GM18520 (cell line): Measurements from ENCODE around the gene GRHL1.

Experiments used
- ATAC-seq: cut with Tn5 transposase; IDR thresholded peaks from one replicate; pipeline ENCODE4 v1.9.1; 2021; ENCODE audit not compliant: unreplicated experiment

Gene GRHL1

DNA sequence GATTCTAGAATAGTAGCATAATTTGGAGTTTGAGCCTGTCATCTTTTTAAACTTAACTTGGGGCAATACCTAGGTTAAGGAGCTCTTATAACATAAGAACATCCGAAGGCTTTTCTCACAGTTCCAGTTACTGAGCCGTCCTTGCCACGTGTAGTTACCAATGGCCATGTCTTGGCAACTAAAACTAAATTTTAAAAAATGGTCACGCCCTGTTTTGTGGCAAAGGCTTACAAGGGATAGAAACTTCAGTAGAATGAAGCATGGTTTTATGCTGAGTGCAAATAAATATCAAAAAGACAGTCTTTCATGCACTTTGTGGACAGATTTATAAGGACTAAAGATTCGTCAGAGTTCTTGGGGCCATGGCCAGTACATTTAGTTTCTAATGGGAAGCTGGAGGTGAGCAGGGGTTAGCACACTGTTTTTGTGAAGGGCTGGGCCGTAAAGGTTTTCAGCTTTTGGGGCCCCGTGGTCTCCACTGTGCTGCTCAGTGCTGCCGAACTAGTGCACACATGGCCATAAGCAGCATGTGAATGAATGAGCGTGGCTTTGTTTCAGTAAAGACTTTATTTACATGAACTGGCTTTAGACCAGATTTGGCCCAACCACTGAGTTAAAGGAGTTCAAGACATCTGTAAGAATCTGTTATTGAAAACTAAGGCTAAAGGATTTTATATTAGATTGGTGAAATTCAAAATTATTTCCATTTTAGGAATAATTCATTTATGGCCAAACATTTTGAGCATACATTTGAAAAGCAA lies 41.1 kb downstream of the GRHL1 start:
- ATAC-seq: no peak

DNA sequence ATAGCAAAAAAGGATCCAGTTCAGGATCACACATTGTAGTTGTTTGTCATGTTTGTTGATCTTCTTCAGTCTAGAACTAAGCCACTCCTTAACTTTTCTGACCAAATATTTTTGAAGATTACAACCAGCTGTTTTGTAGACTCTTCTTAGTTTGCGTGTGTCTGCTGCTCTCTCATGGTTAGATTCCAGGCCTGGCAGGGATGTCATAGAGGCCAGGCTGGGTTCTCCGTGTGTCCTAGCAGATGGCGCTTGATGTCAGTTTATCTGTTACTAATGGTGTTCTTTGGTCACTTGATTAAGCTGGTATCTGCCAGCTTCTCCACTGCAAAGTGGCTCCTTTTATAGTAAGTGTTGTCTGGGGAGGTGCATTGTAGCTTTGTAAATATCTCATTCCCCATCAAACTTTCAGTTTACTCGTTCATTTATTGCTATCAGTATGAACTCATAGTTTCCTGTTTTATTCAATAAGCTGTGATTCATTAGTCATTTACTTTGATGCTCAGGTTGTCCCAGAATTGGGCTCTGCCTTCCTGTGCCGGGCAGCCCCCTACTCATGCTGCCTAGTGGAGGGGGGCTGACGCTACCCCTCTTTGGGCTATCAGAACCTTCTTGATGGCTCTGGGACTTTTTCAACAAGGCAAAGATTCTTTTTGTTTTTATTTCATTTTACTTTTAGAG lies 42.1 kb downstream of the GRHL1 start:
- no peak for ATAC-seq

DNA sequence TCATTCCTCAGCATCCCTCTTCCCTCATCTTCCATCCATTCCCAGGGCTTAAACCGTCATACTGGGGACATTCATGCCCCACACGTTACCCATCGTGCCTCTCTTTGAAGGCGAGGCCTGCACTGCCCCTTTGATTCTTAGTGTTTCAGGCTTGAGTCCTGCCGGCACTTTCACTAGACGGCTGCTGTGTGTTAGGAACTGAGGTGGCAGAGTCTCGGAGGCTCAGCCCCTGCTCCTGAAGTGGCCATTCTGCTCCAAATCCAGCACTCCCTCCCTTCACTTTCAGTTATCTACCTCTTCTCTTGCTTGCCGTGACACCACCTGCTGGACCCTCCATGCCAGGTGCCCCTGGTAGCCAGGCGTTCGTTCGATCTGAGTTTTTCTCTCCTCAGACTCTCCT lies 43.0 kb downstream of the GRHL1 start:
- no peak for ATAC-seq

DNA sequence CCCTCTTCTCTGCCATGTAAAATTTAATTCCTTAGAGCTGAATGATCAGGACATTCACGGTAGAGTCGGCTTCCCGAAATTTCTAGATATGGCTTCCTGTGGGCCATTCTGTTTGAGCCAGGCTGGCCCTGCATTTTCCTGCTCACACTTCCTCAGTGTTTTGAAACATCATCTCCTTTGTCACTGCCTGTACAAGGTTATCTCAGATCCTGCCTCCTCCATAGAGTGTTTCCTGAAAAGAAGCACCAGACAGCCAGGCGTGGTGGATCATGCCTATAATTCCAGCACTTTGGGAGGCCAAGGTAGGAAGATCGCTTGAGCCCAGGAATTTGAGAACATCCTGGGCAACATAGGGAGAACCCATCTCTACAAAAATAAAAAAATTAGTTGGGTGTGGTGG lies 43.6 kb downstream of the GRHL1 start:
- no peak for ATAC-seq

DNA sequence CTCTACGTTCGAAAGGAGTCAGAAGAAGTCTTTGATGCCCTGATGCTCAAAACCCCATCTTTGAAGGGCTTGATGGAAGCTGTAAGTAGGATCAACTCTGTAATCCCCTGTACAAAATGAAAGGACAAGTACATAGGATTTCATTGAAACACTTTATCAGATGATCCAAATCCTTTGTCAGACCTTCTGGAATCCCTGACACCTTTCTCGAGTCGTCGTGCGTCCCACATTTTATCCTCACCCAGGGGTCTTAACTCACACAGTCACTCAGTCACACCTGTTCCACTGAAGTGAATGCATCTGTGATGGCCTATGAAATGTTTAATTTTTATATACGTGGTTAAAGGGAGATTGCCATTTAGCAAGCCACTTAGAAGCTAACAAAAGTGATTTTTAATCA lies 44.8 kb downstream of the GRHL1 start:
- no peak for ATAC-seq

DNA sequence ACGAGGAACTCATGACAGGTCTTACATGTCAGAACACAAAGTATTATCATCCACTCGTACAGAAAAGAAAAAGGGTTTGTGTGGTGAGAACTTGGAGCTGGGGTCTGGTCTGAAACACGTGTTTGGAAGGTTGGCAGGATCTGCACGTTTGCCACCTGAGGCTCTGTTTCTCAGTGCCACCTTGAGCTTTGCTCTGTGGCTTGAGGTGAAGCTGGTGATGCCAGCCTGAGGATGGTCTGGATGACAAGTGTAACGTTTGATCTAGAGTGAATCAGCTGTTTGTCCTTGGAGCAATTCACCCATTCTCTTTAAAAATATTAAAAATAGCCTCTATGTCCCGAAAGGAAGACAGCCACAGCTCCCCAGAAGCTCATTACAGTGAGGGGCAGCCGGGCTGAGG lies 46.4 kb downstream of the GRHL1 start:
- ATAC-seq: no peak

DNA sequence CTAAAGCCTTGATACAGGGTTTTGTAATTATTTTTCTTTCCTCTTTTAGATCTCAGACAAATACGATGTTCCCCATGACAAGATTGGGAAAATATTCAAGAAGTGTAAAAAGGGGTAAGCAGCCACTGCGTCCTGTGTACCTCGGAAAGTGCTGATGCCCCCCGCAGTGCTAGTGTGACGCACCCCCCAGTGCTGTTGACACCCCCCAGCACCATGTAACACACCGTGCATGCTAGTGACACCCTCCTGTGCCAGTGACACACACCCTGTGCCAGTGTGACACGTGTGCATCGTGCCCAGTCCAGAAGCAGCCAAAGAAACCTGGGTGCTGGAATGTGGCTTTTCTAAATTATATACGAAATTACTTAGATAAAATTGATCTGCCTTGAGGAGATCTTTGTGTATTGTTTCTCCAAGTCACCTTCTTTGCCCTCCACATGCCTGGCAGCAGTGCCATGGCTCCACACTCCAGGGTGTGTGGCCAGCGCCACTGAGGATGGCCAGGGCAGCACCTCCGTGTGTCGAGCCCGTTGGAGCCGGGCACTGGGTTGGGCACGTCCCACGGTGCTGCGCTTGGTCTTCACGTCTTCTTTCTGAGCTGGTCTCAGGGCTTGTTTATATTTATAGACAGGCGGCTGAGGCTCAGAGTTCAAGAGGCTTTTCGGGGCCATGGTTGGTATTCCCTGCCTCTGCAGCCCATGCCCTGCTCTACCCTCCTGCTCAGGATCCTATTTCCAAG lies 47.6 kb downstream of the GRHL1 start:
- ATAC-seq: no peak

DNA sequence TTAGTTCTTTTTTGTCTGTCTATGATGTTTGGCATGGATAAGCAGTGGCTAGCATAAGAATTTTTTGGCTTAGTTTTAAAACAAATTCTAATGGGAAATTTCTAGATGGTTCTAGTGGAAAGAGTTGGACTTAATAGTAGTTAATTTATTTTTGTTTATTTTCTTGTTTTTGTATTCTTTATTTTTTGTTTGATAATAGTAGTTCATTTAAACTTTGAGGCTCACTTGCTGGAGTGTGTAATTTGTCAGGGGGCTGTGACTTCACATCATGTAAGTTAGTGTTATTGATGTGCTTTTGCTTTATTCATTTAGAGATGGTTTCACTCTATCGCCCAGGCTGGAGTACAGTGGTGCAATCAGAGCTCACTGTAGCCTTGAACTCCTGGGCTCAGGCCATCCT lies 48.2 kb downstream of the GRHL1 start:
- ATAC-seq: no peak

DNA sequence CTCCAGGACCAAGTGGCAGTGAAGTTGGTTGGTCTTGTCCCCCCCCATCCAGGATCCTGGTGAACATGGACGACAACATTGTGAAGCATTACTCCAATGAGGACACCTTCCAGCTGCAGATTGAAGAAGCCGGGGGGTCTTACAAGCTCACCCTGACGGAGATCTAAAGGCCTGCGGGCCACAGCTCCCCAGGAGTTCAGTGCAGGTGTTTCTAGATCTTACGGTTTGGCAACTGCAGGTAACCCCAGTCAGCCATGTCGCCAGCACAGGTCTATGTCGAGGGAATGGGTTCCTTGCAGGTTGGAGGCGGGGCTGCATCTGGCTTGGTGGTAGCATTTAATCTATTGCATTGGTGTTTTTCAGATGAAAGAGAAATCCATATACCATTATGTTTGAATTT lies 49.0 kb downstream of the GRHL1 start:
- ATAC-seq: no peak

DNA sequence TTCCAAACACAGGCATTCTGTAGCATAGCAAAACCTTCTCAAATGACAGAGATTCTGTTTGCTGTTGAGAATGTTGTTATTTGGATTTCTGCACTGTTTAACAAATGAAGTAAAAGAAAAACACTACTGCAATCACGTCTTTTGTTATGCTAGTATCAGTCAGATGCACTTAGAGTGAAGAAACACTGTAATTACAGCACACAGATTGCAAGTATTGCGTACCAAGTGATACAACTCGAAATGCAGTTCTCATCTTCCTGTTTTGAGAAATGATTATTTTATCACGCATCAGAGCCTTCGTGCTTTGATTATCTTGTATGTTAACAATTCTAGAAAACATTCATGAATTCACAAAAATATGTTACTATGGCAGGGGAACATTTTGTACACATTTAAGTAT lies 50.1 kb downstream of the GRHL1 start:
- no peak for ATAC-seq

DNA sequence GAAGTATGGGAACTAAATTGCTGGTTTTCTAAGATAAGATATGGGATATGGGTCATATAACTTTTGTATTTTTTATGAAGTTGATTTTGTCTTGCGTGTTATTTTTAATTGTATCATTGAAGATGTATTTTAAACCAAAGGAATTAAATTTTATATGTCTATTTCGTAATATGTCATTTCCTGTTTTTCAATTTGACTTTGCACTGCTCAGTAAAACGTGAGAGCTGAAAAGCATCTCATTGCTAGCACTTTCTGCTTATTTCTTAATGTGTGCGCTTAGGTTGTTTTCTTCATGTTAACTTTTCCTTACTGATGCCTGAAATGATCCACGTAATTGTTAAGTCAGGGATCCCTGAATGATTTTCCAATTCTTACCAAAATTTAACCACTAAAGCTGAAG lies 50.6 kb downstream of the GRHL1 start:
- no peak for ATAC-seq

DNA sequence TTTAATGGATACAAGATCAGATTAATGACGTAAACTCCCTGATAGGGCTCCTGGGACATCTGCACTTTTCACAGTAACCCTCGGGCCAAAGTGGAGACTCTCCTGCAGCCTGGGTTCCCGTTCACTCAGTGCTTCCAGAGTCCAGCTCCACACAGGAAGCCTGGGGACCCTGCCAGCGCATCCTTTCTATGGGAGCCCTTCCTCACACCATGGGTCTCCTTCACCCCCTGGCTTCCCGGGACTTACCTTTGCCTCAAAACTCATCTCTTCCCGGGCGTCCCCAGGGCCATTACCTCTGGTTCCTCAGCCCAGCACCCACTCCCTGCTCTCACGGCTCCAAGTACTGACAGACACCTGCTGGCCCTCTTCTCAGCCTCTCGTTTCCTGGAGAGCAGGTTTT lies 51.2 kb downstream of the GRHL1 start:
- ATAC-seq: no peak

DNA sequence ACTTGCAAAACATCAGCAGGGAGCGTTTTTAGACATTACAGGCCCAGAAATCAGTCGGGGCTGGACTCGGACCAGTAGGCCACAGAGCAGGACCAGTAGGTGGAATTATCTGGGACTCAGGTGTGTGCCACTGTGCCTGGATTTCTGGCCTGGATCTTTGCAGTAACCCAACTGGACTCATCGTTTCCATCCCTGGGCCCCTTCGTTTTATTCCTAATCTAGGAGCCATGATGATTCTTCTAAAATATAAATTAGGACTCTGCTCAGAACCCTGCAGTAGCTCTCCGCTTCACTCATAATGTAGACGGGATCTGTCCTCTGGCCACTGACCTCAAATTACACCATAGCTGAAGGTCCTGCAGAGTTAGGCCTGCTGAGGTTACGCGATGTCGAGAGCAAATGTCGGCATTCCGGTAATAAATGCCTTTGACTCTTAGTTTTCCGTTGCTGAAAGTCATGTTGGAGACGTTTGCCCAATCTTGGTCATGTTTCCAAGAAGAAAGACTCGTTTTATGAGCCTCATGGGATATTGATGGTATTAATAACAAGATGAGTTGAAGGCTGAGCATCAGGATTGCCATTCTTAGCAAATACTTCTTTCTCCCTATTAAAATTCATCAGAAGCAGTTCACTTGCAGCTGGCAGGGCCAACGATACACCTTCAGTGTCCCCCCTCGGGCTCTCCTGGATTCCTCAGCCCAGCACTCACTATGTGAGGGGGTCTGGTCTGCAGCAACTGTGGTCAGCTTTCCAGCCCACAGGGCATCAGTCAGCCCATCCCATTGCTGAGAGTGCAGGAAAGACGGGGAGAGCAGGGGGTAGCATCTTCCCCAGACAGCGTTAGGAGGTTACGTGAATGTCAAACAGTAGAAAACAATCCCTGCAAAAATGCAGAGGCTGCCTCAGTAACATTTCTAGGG lies 52.0 kb downstream of the GRHL1 start:
- no peak for ATAC-seq

DNA sequence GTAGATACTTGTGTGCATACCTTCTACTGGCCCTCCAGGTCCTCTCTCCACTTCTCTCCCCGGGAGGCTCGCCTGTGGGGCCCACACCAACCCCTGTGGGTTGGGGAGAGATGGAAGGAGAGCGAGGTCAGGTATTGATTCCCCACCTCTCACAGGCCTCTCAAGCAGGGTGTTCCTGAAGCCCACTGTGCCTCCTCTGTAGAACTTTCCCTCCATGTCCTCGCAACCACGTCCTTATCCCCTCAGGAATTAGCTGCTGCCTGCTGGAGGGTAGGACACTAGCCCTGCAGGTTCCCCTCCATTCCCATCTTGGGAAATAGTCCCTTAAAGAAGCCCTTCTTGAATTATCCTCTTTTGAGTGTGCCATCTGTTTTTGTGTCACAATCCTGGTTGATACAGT lies 52.9 kb downstream of the GRHL1 start:
- no peak for ATAC-seq

DNA sequence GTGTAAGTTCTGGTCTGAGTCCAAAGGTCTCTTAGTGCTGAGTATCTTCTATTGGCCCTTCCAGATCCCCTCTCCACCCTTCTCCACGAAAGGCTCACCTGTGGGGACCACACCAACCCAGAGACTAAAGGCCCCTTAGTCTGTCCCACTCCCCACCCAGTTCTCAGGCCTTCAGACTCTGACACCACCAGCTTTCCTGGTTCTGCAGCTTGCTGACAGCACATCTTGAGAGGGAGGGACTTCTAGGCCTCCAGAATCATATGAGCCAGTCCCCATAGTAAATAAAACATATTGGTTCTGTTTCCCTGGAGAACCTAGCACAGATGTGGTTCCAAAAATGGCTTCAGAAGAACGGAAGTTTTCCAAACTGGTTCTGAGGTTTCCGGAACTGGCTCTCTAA lies 53.3 kb downstream of the GRHL1 start:
- ATAC-seq: no peak

DNA sequence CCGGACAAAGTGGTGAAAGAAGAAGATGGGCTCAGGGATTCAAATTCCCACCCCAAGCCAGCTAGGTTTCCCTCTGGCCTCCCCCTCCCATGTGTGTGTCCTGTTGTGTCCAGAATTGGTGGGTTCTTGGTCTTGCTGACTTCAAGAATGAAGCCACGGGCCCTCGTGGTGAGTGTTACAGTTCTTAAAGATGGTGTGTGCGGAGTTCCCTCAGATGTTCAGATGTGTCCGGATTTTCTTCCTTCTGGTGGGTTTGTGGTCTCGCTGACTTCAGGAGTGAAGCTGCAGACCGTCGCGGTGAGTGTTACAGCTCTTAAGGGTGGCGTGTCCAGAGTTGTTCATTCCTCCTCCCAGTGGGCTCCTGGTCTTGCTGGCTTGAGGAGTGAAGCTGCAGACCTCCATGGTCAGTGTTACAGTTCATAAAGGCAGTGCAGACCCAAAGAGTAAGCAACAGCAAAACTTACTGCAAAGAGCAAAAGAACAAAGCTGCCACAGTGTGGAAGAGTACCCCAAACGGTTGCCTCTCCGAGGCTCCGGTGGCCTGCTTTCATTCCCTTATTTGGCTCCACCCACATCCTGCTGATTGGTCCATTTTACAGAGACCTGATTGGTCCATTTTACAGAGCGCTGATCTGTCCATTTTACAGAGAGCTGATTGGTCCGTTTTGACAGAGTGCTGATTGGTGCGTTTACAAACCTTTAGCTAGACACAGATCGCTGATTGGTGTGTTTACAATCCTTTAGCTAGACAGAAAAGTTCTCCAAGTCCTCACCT lies 54.2 kb downstream of the GRHL1 start:
- no peak for ATAC-seq

DNA sequence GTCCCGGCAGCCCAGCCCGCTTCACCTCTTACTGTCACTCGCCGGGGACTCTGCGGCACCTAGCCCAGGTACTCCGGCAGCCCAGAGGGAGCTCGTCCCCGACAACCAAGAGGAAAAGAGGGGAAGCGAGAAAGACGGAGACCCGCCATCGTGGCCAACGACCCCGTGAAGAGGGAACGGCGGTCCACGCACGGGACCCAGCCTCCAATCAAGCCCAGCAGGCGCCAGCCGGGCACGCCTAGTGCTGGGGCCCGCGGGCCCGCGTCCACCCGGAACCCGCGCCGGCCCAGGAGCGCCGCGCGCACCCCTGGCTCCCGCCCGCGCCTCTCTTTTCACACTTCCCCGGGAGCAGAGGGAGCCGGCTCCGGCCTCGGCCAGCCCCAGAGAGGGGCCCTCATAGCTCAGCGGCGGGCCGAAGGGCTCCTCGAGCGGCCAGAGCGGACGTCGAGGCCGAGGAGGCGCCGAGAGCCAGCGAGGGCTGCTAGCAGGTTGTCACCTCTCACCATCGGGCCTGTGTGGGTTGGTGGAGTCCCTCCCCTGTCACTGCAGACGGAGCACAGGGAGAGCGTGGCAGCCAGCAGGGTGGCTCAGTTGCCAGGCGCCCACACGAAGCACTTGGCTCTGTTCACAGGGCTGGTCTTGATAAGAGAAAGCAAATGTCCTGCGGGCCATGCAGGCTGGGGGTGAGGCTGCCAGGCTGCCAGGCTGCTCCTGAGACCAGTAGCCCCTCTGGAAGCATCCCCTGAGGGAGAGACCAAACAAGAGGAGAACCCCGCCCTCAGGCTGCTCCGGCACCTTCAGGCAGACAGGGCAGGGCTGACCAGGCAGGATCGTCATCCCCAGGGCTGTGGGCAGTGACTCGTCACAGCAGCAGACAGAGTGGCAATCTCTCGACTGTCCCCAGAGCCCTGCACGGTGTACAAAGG lies 55.0 kb downstream of the GRHL1 start:
- no peak for ATAC-seq

DNA sequence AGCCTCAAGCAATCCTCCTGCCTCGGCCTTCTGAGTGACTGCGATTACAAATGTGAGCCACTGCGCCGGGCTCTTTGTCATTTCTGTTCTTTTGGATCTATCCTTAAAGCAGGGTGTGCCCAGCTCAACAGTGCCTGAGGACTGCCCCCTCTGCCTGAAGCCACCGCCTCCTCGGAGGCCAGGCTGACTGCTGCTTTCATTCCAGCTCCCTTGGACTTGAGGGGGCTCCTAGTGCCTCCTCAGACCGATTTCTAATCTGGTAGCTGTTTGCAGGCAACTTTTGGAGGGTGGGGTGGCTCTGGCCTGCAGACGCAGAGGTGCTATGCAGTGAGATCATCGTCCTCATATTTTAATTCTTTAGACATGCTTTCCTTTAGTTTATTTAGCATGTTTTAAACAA lies 55.9 kb downstream of the GRHL1 start:
- ATAC-seq: no peak
